GM18907 (cell line): Measurements from ENCODE around the gene SNX27.
"Not testable (repeated sequence)": the region's sequence is repeated elsewhere in the genome, so short reads cannot be mapped to it uniquely, and the experiment has no call there.

ENCODE experiments used
- ATAC-seq: cut with Tn5 transposase; IDR thresholded peaks from one replicate; pipeline ENCODE4 v1.9.1; 2021; ENCODE audit warnings: mild to moderate bottlenecking, moderate library complexity; ENCODE audit not compliant: unreplicated experiment

Gene SNX27

DNA sequence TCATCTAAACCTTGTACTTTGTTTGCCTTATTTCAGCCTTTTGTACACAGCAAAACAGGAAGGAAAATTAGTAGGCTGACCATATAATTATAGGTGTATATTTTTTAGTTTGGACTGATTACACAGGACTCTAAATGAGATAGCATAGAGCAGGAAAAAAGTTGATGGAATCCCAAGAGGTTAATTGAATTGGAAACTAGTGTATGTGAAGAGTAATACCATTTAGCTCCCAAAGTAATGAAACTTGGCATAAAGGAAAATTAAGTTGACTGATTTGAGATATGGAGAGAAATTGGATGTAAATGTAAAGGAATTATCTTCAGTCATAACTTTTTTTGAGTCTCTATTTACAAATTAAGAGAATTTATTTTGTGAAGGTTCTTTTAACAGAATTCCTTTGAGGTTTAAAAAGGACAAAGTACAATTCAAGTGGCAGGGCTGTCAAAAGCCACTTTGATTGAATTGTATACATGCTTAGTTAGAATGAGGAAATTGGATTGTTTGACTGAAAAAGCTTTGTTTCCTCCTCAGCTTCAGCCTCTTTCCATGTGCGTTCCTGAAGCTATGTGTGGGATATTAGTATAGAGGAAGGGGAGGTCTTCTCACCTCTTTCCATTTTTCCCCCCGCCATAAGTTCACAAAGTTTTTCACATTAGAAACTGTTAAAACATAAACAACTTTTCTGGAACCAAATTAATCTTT is 26.4 kb downstream of the SNX27 start:
- ATAC-seq: no peak

DNA sequence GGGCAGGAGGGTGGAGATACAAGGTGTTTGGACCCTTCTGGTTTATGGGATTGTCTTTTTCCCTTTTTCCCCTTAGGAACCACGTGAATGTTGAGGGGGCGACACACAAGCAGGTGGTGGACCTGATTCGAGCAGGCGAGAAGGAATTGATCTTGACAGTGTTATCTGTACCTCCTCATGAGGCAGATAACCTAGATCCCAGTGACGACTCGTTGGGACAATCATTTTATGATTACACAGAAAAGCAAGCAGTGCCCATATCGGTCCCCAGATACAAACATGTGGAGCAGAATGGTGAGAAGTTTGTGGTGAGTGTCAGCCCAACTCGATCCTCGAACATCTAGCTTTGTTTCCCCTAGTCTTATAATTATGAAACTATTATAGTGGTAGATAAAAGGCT is 27.0 kb downstream of the SNX27 start:
- ATAC-seq: no peak

DNA sequence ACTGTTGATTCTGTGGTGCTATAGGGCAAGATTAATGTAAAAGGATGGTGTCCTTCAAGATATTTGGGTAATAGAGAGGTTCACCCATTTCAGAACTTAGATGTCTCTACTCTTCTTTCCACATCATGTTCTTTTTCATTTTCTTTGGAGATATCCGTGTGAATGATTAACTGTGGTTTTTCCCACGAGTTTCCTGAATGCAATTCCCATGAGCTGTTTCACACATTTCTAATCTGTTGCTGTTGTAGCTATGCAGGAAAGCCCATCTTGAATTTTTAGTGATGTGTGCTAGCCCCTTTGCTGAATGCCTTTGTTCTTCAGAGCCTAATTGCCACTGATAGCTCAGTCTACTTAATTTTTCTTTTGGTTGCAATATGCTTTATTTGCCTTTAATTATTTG is 27.6 kb downstream of the SNX27 start:
- no peak for ATAC-seq

DNA sequence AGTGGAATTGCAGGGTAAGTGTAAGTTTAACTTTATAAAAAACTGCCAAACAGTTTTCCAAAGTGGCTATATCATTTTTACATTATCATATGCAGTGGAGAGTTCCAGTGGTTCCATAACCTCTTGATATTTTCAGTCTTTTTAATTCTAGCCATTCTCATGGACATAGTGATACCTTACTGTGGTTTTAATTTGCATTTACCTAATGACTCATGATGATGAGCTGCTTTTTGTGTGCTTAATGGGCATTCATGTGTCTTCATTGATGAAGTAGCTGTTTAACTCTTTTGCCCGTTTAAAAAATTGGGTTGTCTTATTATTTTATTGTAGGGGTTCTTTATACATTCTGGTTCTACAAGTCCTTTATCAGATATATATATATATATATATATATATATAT is 29.4 kb downstream of the SNX27 start:
- no peak for ATAC-seq

DNA sequence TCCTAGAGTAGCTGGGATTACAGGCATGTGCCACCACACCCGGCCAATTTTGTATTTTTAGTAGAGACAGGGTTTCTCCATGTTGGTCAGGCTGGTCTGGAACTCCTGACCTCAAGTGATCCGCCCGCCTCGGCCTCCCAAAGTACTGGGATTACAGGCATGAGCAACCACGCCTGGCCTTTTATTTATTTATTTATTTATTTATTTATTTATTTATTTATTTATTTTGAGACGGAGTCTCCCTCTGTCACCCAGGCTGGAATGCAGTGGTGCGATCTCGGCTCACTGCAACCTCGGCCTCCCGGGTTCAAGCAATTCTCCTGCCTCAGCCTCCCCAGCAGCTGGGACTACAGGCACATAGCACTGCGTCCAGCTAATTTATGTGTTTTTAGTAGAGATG is 31.2 kb downstream of the SNX27 start:
- ATAC-seq: not testable (repeated sequence)

DNA sequence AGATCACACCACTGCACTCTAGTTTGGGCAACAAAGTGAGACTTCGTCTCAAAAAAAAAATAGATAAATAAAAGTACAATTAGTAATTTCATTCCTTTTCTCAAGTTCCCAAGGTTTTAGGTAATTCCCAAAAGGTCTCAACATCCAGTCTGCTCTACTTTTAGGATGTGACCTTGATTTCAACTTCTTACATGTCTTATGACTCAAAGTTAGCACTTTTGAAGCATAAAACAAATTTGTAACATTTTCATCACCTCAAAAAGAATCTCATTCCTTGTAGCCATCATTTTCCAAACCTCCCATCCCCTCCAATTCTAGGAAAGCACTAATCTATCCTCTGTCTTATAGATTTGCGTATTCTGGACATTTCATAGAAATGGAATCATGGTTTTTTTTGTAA is 32.2 kb downstream of the SNX27 start:
- ATAC-seq: no peak

DNA sequence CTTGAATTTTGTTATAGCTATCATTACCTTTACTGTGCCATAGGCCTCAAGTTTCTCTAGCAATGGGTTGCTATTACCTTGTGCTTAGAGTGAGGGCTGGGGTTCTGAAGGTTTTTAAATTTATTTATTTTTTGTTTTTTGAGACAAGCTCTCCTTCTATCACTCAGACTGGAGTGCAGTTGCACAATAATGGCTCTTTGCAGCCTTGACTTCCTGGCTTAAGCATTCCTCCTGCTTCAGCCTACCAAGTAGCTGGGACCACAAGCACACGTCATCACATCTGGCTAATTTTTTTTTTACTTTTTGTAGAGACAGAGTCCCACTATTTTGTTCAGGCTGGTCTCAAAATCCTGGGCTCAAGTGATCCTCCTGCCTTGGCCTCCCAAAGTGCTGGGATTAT is 41.5 kb downstream of the SNX27 start:
- ATAC-seq: no peak

DNA sequence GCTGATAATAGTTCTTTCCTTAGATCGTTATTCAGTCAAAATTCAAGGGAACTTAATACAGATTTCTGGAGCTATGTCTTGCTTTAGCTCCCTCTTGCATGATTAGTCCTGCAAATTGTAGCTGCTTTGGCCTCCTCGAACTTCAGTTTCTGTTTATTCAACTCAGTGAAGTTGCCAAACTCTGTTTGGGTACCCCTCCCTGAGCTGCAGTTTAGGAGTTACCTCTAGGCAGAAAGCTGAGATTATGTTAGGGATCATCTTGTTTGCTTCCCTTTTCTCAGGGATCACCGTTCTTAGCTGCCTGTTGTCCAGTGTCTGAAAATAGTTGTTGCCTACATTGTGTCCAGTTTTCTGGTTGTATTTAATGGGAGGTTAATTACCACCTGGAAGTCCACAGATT is 43.5 kb downstream of the SNX27 start:
- no peak for ATAC-seq

DNA sequence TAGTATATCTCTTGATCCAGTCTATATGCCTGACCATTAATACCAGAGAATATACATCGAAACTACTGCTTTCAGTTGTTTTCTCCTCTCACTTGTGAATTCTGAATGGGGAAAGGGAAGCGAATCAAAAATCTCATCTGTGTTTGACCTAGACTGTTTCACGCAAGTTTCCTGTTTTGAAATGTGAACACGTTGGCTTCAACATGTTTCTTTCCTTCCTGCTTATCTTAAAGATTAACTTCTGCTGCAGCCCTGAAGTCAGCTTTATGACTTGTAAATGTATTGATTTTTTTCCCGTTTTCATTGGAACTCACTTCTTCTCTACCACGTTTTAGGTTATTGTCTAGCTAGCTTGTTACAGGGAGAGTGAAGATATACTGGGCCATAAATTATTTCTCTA is 49.9 kb downstream of the SNX27 start:
- no peak for ATAC-seq

DNA sequence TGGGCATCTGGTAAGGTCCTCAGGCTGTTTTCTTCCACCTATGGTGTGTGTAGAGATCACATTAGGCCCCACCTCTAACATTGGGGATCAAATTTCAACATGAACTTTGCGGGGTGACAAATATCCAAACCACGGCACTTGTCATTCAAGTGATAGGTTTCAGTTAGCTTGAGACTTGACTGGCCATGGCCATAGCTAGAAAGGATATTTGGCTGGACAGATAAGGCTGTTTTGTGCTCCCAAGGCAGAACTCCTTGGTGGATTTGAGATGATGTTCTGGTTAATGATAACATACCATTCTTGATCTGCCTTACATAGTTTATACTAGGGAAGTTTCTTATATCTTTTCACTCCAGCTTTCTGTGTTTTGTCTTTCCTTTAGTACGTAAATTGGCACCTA is 56.2 kb downstream of the SNX27 start:
- ATAC-seq: no peak

DNA sequence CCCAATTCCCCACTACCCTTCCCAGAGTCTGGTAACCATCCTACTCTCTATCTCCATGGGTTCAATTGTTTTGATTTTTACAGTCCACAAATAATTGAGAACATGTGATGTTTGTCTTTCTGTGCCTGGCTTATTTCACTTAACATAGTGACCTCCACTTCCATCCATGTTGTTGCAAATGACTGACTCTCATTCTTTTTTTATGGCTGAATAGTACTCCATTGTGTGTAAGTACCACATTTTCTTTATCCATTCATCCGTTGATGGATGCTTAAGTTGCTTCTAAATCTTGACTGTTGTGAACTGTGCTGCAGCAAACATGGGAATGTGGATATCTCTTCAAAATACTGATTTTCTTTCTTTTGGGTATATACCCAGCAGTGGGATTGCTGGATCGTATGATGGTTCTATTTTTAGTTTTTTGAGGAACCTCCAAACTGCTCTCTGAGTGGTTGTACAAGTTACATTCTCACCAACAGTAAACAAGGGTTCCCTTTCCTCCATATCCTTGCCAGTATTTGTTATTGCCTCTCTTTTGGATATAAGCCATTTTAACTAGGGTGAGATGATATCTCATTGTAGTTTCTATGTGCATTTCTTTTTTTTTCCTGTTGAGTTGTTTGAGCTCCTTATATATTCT is 58.3 kb downstream of the SNX27 start:
- not testable (repeated sequence) for ATAC-seq

DNA sequence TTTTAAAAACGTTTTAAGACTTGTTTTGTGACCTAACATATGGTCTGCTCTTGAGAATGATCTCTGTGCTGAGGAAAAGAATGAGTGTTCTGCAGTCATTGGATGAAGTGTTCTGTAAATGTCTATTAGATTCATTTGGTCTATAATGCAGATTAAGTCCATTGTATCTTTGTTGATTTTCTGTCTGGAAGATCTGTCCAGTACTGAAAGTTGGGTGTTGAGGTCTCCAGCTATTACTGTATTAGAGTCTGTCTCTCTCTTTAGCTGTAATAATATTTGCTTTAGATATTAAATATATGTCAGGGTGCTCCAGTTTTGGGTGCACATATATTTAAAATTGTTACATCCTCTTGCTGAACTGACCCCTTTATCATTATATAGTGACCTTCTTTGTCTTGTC is 61.6 kb downstream of the SNX27 start:
- no peak for ATAC-seq

DNA sequence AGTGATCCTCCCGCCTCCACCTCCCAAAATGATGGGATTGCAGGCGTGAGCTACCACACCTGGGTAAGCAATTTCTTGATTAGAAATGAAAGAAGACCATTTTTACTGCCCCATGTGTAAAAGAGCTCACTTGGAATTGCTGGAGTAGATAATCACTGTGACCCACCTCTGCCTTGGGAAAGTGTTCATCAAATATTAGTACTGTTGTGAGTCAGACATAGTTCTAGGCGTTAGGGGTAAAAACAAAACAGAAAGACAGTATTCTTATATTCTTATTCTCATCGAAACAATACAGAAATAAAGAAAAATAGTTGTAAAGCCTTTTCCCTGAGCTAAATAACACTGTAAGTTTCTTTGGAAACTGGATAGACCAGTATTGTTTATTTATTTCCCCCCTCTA is 68.5 kb downstream of the SNX27 start:
- no peak for ATAC-seq

DNA sequence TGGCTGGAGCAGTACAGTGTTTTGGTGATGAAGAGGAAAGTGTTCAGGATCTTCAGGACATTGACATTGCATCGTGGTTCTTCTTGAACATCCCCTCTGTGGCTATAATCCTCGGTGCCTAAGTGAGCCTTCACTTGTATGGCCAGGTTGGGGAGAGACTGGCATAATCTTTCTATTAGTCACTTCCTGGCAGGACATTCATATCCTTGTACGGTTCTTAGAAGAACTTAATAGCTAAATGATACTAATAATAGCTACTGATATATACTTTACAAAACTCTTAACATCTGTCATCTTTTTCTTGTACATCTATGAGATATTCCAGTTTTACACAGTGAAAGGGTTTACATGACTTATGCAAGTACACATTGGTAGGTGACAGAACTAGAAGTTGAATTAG is 69.0 kb downstream of the SNX27 start:
- ATAC-seq: no peak

DNA sequence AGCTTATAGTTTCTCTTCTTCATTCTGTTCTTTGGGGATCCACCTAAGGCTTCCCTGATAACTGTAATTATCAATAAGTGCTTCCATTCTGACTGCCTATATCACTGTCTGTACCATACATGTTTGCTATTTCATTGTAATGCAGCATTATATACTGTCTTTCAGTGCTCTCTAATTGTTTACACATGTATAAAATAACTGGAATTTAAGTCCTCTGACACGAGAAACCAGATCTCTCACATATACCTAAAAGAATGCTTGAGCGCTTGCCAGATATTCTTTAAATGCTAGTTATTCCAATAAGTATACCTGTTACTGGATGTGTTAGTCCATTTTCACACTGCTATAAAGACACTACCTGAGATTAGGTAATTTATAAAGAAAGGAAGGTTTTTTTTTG is 70.1 kb downstream of the SNX27 start:
- ATAC-seq: no peak

DNA sequence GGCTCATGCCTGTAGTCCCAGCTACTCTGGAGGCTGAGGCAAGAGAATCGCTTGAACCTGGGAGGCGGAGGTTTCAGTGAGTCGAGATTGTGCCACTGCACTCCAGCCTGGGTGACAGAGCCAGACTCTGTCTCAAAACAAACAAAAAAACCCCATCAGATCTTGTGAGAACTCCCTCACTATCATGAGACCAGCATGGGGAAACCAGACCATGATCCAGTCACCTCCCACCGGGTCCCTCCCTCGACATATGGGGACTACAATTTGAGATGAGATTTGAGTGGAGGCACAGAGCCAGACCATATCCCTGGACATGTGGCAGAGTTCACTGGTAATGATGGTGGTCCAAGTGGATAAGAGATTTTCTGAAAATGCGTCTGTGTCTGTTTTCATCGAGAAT is 71.1 kb downstream of the SNX27 start:
- ATAC-seq: not testable (repeated sequence)

DNA sequence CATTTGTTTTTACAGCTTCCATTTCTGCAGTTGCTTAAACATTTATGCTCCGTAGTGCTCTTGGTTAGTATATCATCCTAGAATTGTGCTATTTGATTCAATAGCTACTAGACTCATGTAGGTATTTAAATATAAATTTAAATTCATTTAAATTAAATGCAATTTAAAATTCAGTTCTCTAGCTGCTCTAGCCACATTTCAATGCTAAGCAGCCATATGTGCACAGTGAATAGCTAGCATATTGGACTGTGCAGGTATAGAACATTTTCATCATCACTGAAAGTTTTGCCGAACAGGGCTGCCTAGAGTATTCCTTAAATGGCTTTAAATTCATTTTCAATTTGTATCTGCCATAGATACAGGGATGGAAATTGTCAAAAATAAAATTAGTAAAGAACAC is 72.3 kb downstream of the SNX27 start:
- ATAC-seq: no peak

DNA sequence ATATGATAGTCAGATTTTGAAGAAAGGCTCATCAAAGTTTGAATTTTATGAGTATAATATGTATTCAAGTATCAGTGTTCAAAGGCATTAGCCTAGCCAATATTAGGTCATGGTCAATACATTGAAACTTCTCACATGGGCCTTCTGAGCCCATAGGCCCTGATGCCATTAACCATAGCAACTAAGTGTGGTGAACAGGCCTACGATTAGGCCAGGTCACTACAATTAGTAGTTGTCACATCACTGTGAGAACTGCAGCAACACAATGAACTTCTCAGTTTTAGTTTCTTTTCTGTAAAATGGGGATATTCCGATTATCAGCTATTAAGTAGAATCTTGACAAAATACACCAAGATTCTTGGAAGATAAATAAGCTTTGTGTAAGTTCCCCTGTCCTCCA is 74.7 kb downstream of the SNX27 start:
- ATAC-seq: no peak

DNA sequence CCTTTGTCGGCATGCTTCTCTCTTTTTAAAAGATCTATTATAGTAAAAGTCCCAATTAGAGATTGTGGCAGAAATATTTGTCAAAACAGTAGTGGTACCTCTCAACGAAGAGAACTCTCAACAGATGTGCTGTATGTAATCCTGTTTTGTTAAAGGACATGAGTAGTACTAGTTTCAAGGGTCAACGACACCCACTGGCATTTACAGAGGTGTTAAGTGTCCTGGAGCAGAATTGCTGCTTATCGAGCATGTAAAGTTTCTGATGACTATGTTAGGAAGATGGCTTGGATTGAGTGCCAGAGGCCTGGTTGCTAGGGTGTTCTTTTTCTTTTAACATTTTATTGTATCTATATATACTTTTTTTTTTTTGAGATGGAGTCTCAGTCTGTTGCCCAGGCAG is 77.6 kb downstream of the SNX27 start:
- no peak for ATAC-seq

DNA sequence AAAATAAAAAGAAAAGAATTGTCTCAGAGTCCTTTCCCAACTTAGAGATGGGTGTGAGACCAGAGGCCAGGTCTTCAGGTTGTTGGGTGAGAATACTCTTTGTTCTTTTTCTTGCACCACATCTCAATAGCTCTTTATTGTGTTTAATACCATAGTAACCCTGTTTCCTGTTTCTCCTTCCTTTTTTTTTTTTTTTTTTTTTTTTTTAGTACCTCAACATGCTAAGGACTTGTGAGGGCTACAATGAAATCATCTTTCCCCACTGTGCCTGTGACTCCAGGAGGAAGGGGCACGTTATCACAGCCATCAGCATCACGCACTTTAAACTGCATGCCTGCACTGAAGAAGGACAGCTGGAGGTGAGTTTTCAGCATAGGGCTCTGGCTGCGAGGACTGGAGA is 80.4 kb downstream of the SNX27 start:
- ATAC-seq: no peak

DNA sequence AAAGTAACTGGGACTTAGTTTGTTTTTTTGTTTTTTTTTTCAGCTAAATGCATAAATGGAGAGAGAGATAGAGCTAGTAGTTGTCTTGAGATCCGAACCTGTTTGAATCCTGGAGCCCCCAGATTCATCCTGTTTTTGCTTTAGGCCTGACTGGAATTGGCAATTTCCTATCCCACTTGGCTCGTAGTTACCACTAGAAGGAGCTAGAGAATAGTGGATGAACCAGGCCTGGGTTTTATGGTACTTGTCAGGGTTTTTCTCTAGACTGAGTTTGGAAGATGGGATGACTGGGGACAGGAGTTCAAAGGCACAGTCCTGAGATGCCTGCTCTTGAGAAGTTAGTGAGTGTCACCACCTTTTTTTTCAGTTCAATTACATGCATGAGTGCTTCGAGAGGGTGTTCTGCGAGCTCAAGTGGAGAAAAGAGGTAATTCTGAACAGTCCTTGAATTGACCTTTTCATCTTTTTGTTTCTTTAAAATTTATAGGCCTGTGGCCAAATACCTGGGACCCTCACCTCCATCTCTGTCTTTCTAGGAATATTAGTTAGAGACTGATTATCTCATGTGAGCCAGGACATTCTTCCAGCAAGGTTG is 81.3 kb downstream of the SNX27 start:
- no peak for ATAC-seq

DNA sequence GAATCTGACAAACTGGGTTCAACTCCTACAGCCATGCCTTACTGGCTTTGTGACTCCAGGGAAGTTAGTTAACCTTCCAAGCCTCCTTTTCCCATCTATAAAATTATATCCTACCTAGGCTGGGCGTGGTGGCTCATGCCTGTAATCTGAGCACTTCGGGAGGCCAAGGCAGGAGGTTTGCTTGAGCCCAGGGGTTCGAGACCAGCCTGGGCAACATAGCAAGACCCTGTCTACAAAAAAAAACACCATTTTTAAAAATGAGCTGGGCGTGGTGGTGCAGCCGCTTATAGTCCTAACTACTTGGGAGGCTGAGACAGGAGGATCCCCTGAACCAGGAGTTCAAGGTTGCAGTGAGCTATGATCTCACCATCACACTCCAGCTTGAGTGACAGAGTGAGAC is 89.7 kb downstream of the SNX27 start:
- ATAC-seq: no peak

DNA sequence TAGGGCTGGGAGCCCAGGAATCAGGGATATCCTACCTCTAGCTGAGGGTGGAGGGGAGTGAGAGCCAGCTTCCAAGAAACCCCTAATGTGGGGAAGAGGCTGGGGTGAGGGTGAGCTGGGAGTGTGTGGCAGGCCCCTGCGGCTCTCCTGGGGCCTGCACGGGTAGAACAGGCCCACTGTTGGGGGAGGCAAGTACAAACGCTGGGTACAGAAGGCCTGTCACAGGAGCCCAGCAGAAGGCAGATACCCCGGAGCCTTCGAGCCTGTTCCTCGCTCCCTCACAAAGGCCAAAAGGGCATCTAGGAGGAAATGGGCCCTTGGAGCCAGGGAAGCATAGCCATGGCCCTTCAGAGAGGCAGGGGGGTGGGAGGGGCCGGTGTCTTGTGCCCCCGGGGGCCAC is 91.1 kb downstream of the SNX27 start:
- no peak for ATAC-seq
